DMS79 (cell line): ENCODE results near the gene FETUB.

Experiments
- DNase-seq: peaks from one replicate; lab custom pipeline; 2025; lab: John Stamatoyannopoulos, UW

Gene FETUB

DNA sequence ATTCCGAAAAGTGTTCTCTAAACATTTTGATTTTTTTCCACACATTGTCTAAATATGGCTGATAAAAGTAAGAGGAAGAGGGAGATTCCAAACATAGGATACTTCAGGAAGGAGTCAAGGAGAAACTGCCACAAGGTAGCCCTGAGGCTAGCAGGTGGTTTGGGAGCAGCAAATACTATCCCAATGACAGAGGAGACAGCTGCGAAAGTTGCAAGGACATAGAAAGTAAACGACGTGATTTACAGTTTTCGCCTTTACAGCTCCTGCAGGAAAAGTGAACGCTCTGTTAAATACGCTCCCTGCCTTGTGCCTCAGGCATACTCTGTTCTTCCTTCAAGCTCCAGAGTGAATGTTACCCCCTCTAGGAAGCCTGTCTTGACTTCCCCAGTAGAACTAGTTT lies 3.7 kb upstream of the FETUB start:
- no peak for DNase-seq

DNA sequence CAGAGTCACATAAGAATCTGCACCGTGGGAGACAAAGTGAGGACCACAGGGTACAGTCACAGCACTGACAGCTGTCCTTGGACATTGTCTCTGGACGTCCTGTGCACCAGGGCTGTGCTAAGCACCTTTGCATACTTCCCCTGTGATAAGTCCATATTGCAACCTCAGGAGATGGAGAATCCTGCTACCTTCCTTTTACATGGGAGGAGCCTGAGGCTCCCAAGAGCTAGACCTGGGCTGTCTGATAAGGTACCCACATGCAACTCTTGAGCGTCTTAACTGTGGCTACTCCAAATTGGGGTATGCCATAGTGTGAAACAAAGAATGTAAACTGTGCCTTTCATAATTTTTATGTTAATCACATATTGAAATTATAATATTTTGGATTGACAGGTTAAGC lies 2.5 kb upstream of the FETUB start:
- DNase-seq, result no peak

DNA sequence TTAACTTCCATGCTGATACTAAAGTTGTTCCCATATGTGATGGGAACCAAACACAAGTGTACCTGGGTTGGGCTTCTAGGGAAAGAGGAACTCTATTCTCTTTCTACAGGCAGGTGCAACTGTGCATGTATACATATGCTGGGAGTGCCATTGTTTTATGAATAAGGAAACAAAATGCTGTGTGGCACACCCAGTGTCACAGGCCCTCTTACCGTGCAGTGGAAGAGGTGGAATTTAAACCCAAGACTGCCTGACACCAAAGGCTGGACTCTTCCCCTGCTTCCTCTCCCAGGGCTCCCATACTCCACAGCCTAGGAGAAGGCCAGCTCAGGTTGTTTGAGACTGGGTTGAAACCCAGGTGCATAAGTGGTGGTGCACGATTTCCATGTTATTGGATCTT lies 1.9 kb upstream of the FETUB start:
- no peak for DNase-seq

DNA sequence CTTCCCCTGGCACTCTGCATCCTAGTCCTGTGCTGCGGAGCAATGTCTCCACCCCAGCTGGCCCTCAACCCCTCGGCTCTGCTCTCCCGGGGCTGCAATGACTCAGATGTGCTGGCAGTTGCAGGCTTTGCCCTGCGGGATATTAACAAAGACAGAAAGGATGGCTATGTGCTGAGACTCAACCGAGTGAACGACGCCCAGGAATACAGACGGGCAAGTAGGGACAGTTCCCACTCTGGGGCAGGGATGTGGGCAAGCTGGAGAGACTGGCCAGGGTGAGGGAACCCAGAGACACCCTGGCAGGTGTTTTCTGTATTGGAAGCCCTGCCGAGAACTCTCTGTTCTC lies 247 bp downstream of the FETUB start:
- peak; percentile 16 for DNase-seq

DNA sequence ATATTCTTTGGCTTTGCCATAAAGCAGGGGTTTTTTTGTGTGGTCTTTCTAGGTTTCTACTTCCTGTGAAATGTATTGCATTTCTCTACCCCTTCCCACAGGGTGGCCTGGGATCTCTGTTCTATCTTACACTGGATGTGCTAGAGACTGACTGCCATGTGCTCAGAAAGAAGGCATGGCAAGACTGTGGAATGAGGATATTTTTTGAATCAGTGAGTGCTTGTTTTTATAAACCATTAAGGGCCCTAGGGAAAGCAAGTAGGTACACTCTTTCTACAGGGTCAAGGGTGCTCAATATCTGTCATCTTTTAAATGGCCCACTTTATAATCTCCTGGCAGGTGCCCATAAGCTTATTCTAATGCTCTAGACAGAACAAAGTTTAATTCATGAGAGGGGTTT lies 730 bp downstream of the FETUB start:
- peak; percentile 85 for DNase-seq

DNA sequence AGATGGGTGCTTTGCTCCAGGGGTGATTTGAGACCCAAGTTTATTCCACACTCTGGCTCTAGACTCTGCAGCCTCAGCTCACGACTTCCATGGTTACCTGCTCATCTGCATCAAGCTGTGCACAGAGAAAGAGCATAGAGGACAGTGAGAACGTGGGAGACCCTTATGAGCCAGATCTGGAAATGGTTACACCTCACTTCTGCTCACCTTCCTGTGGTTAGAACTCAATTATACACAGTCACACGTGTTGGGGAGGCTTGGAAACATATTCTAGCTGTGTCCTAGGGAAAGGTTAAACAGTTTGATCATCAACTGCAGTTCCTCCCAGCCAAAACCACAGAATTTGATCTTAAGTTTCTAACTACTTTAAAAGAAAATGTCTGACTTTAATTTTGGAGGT lies 1.8 kb downstream of the FETUB start:
- no peak for DNase-seq

DNA sequence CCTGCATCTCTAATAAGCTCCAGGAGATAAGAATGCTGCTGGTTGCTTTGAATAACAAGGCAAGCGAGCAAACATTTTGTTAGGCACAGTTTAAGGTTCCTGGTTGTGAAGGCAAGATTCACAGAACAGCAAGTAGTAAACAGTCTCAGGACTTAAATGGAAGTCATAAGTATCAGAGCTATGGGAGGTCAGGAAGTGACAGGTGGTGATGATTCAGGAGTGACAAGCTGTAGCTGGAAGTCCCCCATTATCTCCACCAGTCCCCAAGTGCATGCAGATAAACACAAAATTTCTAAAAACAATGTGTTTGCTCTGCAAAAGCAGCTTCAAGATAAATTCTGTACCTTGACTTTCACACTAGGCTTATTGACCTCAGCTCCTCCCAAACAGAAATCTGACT lies 3.3 kb downstream of the FETUB start:
- DNase-seq, result no peak

DNA sequence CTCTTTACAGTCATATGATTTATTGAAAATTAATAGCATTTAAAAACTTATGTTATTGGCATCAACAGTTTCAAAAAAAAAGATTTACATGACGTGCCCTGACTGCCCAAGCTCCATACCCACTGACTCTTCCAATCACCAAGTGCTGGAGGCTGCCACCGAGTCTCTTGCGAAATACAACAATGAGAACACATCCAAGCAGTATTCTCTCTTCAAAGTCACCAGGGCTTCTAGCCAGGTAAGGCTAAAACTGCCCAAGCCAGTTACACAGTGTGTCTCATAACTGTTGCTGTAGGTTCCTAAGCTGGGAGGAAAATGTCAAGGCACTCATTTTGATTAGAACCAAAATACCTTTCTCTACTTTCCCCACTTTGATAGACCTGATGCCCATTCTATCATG lies 4.5 kb downstream of the FETUB start:
- no peak for DNase-seq

DNA sequence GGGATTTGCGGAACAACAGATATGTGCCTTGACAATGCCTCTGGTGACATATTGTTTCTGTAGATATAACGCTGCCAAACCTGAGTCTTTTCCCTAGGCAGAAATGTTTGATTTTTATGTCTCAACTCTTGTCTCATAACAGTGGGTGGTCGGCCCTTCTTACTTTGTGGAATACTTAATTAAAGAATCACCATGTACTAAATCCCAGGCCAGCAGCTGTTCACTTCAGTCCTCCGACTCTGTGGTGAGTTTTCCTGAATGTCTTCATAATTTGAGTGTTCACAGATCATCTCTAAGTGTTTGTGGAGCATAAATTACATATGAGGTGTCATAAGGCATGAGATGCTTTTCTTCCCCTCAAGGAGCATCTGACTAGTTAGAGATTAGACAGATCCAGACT lies 5.9 kb downstream of the FETUB start:
- no peak for DNase-seq

DNA sequence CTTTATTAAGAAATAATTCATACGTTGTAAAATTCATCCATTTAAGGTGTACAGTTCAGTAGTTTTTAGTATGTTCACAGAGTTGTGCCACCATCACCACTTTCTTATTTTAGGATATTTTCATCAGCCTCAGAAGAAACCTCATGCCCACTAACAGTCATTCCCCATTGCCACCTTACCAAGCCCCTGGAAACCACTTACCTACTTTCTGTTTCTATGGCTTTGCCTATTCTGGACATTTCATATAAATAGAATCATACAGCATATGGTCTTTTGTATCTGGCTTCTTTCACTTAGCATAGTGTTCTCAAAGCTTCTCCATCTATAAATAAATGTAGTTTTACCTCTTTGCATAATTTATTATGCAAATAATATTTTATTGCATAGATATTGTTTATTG lies 6.6 kb downstream of the FETUB start:
- no peak for DNase-seq

DNA sequence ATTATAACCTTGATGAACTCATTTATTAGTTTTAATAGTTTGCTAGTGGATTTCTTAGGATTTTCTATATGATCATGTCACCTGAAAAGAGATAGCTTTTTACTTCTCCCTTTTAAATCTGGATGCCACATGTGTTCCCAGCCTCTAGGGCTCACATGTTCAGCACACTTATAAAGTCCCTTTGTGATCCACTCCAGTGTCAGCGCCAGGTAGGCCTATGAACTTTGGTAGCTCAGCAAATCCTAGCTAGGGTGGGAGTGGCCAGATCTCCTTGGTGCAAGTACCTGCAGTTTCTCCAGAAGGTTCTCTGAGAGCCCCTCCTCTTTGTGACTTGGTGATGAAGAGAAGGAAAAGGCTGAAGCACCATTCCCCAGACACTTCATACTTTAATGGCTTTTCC lies 8.7 kb downstream of the FETUB start:
- DNase-seq, result no peak

DNA sequence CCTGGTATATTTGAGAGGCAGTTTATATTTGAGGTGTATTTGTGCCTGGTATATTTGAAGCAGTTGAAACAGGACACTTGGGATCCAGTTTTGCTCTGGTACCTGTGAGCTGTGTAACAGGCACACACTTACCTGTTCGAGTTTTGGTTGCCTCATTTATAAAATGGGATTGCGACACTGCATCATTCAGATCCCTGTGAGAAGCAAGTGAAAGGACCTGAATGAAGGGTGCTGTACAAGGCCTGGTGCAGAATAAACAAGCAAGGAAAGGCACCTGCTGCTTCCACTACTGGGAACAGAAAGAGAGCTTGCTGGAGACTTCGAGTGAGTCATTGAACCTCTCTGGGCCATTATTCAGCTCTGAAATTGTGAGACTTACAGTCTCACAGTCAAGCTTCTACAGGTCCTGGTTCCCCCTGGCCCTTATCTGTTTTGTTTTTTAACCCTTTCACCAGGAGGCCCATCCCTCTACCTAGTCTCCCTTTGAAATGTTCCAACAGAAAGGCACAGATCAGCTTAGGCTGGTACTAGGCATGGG lies 11.5 kb downstream of the FETUB start:
- DNase-seq, result no peak

DNA sequence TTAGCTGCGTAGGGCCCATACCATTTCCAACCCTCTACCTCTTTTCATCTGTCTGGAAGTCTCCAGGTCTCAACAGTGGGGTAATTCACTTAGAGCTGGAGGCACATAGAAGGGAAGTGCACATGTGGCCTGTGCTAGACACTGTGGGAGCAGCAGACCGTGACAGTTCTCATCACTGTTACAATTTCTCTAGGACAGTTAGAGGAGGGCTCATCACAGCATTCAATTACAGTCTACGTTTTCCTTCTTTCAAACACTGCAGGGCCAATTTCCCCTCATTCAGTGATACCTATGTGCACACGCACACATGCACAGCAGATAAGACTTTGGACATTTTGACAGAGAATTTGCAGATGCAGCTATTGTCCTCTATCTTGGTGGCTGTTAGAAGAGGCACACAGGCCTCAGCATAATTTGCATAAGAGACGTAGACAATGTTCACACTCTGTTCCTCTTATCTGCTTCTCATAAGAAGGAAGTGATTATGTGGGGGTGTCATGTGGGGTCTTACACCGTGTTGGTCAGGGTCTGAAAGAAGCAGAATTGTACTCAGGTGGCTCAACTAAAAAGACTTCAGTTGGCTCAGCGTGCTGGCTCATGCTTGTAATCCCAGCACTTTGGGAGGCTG lies 13.0 kb downstream of the FETUB start:
- no peak for DNase-seq

DNA sequence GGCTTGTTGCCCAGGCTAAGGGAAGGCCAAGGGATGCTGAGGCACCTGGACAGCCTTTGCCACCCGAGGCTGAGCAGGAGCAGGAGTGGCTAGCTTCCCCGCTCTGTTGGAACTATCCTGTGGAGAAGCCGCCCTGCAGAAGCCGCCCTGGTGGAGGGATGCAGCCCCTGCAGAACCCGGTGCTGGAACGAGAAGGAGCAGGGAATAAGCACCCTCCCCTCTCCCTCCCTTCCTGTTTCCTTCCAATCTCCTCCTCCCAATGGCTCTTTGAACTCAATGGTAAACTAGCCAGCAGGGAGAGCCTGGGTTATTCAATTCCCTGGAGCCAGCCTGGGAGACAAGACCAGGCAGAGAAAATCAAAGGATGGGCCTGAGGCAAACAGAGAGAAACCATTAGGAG lies 13.8 kb downstream of the FETUB start:
- DNase-seq, result no peak

DNA sequence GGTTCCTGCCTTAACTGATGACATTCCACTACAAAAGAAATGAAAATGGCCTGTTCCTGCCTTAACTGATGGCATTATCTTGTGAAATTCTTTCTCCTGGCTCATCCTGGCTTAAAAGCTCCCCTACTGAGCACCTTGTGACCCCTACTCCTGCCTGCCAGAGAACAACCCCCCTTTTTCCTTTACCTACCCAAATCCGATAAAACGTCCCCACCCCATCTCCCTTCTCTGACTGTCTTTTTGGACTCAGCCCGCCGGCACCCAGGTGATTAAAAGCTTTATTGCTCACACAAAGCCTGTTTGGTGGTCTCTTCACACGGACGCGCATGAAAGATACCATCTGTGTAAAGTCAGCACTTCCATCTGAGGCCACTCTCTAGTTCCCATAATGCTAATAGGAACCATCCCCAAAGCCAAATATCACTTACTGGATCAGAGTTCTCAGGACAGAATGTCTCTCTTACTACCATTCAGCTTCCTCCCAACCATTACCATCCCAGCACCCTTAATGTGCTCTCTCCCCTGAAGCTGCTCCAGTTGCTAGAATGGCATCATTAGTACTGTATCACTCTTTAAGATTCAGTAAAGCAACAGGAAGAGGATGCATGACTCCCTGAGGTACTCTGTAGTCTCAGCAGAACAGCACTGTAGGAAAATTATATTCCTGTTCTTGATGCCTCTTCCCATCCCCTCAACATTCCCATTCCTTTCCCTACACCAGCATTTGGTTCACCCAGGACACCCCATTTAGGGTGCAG lies 23.3 kb downstream of the FETUB start:
- no peak for DNase-seq

DNA sequence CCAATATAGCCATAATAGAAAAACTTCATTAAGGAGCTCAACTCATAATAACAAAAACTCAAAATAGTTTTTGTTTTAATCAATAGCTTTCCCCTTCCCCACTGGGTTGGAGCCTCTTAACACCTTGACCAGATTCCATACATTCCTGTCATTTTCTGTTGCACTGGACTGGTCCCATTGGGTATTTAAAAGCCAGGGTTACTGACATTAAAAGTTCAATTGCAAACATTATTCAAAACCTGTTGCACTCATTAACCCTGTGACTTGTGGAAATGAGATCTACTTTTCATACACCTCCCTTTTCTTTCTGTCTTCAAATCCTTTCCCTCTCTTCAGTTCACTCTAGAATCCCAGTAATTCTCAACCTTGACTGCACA lies 23.9 kb downstream of the FETUB start:
- no peak for DNase-seq

DNA sequence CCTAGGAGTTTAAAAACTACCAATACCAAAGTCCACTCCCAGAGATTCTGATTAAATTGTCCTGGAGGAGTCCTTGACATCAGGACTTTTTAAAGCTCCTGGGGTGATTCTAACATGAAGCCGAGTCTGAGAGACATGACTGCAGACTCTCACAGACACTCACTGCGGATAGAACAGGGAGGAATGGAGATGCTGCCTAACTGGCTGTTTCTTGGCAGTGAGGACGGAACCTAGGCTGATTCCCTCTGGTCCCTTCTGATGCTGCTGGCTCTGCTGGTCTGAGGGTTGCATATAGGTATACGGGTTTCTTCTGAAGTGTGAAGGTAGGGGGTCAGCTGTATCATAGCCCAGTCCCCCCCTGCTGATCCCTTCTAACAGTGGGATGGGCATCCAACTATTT lies 24.3 kb downstream of the FETUB start:
- DNase-seq, result no peak

DNA sequence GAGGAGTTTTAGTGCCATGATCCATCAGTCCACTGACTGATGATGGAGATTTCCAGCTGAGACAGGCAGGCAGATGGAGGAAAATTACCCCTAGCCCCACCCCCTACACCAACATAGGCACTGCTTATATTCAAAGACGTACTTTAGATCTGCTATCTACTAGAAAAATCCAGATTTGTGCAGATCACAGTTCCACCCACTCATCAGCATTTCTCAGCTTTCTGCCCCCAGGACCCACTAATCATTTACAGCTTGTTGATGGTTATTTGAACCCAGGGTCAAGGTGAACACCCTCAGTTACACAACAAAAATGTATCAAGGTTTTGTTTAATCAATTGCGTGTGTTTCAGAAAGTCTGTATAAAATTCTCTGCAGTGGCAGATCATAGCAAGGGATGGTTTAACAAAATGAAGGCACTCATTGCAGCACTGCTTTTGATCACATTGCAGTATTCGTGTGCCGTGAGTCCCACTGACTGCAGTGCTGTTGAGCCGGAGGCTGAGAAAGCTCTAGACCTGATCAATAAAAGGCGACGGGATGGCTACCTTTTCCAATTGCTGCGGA lies 25.5 kb downstream of the FETUB start, which contains the start of gene HRG:
HRG (plus strand) TSS at position 390 of the 564 bp plus-strand sequence; CDS start at position 408, 18 bp downstream.
- DNase-seq, result no peak

DNA sequence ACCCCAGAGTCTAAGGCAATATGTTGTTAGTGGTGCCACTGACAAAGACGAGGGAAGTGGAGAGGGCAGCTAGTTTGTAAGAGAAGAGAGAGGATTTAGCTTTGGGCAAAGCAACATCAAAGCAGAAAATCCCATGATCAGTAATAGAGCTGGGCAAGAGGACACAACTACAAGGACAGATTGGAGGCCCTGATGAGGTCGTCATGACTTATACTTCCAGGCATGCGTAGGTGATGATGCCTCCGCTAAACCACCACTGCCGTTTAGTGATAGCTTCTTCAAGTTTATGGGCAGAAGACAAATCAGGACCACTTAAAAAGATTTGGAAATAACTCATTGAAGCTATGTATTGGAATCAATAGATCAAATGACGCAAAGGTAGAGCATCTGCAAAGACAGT lies 28.2 kb downstream of the FETUB start:
- no peak for DNase-seq

DNA sequence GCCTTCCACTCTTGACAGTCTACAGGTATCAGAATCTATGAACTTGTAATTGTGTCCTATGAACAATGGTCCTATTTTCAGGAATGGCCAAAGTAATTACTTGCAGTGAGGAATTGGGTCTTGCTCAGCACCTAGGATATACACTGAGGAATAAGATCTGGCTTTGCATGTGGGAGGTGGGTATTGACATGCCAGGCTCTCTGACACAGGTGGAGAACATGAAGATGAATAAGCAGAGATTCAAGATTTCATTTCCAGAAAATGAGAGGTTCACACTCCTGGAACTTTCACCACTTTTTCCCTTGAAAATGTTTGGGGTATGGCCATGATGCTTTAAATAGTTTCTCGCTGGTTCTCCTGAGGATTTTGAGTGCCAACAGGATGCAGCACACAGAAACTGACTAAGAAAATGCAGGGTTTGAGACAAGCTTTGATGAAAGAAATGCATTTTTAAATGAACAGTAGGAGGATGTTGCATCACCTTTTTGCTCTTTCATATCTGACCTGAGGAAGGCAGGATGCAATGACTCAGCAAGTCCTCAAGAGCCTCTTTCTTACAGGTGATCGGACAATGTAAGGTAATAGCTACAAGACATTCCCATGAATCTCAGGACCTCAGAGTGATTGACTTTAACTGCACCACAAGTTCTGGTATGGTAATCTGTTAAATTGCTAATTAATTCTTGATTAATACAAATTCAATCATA lies 29.3 kb downstream of the FETUB start:
- no peak for DNase-seq

DNA sequence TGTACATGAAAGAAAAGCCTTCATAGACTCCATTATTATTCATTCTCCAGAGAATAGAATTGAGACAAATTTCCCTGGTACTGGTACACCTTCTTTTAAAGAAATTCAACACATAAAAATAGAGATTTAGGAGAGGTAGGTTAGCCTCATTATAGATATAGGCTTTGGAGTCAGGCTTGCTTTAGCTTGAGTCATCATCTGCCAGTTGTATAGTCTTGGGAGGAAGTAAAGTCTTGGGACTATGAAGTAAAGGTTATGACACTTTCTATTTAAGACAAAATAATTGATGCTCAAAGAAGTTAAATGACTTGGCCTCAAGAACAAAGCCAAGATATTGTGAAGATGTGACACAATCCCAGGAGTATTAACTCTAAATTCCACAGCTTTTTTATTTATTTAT lies 30.0 kb downstream of the FETUB start:
- DNase-seq, result no peak

DNA sequence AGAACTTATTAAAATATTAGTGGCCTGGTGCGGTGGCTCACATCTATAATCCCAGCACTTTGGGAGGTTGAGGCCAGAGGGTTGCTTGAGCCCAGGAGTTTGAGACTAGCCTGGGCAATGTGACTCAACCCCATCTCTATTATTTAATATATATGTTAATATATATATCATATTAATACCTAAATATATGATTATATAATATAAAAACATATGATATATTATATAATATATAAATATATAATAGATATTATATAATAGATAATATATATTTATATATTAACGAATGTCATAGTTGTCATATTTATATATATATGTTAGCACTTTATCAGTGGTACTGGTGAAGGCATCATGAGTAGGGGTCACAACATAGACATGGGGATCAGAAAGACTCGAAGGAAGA lies 30.9 kb downstream of the FETUB start:
- no peak for DNase-seq

DNA sequence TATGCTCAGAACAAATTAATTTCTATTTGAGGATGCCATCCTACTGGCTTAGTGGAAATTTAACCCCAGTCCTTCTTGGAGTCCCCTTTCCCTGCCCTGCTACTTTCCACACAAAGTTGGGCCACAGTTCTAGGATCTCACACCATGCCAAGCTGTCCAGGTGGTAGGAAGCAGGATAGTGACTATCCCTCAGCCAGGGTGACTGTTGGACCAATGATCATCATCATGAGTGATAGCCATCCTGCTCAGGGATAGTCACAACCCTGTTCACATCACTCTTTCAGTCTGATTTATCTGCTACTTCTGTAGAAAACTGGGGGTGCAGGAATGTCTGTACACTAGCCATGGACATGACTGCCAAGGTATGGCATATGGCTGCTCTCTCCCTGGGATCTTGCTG lies 38.4 kb downstream of the FETUB start:
- DNase-seq, result no peak
